Activated CD8-positive, alpha-beta memory T cell treated with anti-CD3 and anti-CD28 coated beads, Interleukin-2, amount 50 U/mL, for 48 hours (primary cell): ENCODE measurements around the gene GRIK1.

Experiments used
- DNase-seq: peaks from one replicate; pipeline ENCODE4 v3.0.0-alpha.2; 2020

The GRIK1 gene

GRCh38 chr21:29771491-29772066 lies 168.2 kb downstream of the GRIK1 start:
- DNase-seq: no peak

GRCh38 chr21:29763674-29764073 lies 176.1 kb downstream of the GRIK1 start:
- DNase-seq: no peak

- no peak for DNase-seq
These were observed 177.2 kb downstream of the GRIK1 start for GRCh38 chr21:29762570-29763082.

- DNase-seq: no peak
These were observed 186.6 kb downstream of the GRIK1 start for GRCh38 chr21:29753216-29753615.

GRCh38 chr21:29751473-29752185 lies 188.2 kb downstream of the GRIK1 start:
- DNase-seq: no peak

GRCh38 chr21:29749957-29750356 lies 189.8 kb downstream of the GRIK1 start:
- DNase-seq: no peak

- DNase-seq: no peak
These were observed 190.6 kb downstream of the GRIK1 start for GRCh38 chr21:29749223-29749622.

- no peak for DNase-seq
These were observed 191.2 kb downstream of the GRIK1 start for GRCh38 chr21:29748391-29749167.

GRCh38 chr21:29741761-29742160 lies 198.0 kb downstream of the GRIK1 start:
- no peak for DNase-seq

- no peak for DNase-seq
These were observed 200.6 kb downstream of the GRIK1 start for GRCh38 chr21:29739176-29739575.

- no peak for DNase-seq
These were observed 201.1 kb downstream of the GRIK1 start for GRCh38 chr21:29738730-29739129.

GRCh38 chr21:29737186-29737585 lies 202.6 kb downstream of the GRIK1 start:
- DNase-seq: no peak

- no peak for DNase-seq
These were observed 209.5 kb downstream of the GRIK1 start for GRCh38 chr21:29730281-29730680.

GRCh38 chr21:29726044-29726443 lies 213.8 kb downstream of the GRIK1 start:
- DNase-seq: no peak

- no peak for DNase-seq
These were observed 214.6 kb downstream of the GRIK1 start for GRCh38 chr21:29725025-29725736.

- DNase-seq: no peak
These were observed 217.8 kb downstream of the GRIK1 start for GRCh38 chr21:29721964-29722363.

- DNase-seq: no peak
These were observed 218.6 kb downstream of the GRIK1 start for GRCh38 chr21:29721221-29721620.

GRCh38 chr21:29719521-29719920 lies 220.3 kb downstream of the GRIK1 start:
- DNase-seq: no peak

GRCh38 chr21:29718081-29718815 lies 221.5 kb downstream of the GRIK1 start:
- DNase-seq: no peak

GRCh38 chr21:29717659-29718058 lies 222.1 kb downstream of the GRIK1 start:
- DNase-seq: no peak

GRCh38 chr21:29716753-29717152 lies 223.0 kb downstream of the GRIK1 start:
- no peak for DNase-seq

GRCh38 chr21:29715089-29715488 lies 224.7 kb downstream of the GRIK1 start:
- DNase-seq: no peak
